Activated naive CD4-positive, alpha-beta T cell treated with anti-CD3 and anti-CD28 coated beads, Interleukin-2, amount 10 ng/mL, durations not matched to agents 7 days and 5 days (primary cell): ENCODE results near the gene PCSK6.

Experiments
- CTCF ChIA-PET: fragments of 350-600 bp; sonication (Branson Sonifier 250); formaldehyde crosslinking; loops from one replicate; lab custom pipeline; 2021; ENCODE audit warnings: antibody characterized with exemption; lab: Charles Lee
- DNase-seq: peaks from one replicate; pipeline ENCODE4 v3.0.0-alpha.2; 2020
- H3K27ac Mint-ChIP-seq: one replicate; pipeline ENCODE4 v1.8.0; 2021; ENCODE audit warnings: mild to moderate bottlenecking, moderate library complexity, mixed read lengths
- H3K27me3 Mint-ChIP-seq: one replicate; pipeline ENCODE4 v1.8.0; 2021; ENCODE audit warnings: mild to moderate bottlenecking, mixed read lengths
- H3K36me3 Mint-ChIP-seq: one replicate; pipeline ENCODE4 v1.8.0; 2021; ENCODE audit warnings: mixed read lengths
- H3K4me1 Mint-ChIP-seq: one replicate; pipeline ENCODE4 v1.8.0; 2021; ENCODE audit warnings: mixed read lengths
- H3K4me3 Mint-ChIP-seq: one replicate; pipeline ENCODE4 v1.8.0; 2021; ENCODE audit warnings: mild to moderate bottlenecking, moderate library complexity, mixed read lengths
- H3K9me3 Mint-ChIP-seq: one replicate; pipeline ENCODE4 v1.8.0; 2021; ENCODE audit warnings: mixed read lengths

Gene PCSK6

GRCh38 chr15:101528917-101529299 is 39.4 kb upstream of the PCSK6 start:
- H3K36me3 Mint-ChIP-seq: no peaks in the 10 kb centered on the region
- CTCF ChIA-PET: no interaction called here
- peaks cover 12% of the 10 kb centered on the region for H3K27me3 Mint-ChIP-seq
- DNase-seq: no peak
- no peaks in the 10 kb centered on the region for H3K9me3 Mint-ChIP-seq
- H3K4me3 Mint-ChIP-seq: no peak overlapping the region
- H3K4me1 Mint-ChIP-seq: no peaks in the 10 kb centered on the region
- H3K27ac Mint-ChIP-seq: no peak overlapping the region

GRCh38 chr15:101528108-101528916 is 38.8 kb upstream of the PCSK6 start:
- H3K27me3 Mint-ChIP-seq: peaks cover 12% of the 10 kb centered on the region
- no peaks in the 10 kb centered on the region for H3K4me1 Mint-ChIP-seq
- no peak overlapping the region for H3K4me3 Mint-ChIP-seq
- CTCF ChIA-PET: no interaction called here
- no peak overlapping the region for H3K27ac Mint-ChIP-seq
- no peak for DNase-seq
- no peaks in the 10 kb centered on the region for H3K9me3 Mint-ChIP-seq
- no peaks in the 10 kb centered on the region for H3K36me3 Mint-ChIP-seq

DNA sequence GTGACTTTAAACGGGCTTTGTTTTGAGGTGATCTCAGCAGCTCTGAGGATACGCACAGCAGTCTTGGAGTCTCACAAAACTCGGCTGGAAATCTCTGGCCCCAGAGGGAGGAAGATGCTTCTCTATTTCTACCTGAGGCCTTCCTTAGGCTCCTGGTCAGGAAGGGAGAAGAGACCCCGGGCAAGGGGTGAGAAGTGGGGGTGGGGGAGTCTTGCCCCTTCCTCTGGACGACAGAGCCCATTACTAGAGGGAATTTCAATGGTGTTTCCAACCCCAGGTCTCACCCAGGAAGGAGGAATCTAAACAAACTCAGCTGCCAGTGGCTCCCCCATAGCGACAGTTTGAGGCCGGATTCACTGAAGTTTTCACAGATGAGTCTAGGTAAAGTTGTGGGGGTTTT is 37.4 kb upstream of the PCSK6 start:
- DNase-seq: no peak
- CTCF ChIA-PET: no interaction called here
- Mint-ChIP-seq H3K9me3 (no peaks in the 10 kb centered on the region), H3K27ac (no peak overlapping the region), H3K27me3 (peaks cover 15% of the 10 kb centered on the region), H3K4me1 (no peaks in the 10 kb centered on the region), H3K36me3 (no peaks in the 10 kb centered on the region), H3K4me3 (no peak overlapping the region)

GRCh38 chr15:101526442-101526841 is 36.9 kb upstream of the PCSK6 start:
- CTCF ChIA-PET: no interaction called here
- H3K27me3 Mint-ChIP-seq: peaks cover 13% of the 10 kb centered on the region

GRCh38 chr15:101526021-101526420 is 36.5 kb upstream of the PCSK6 start:
- Mint-ChIP-seq H3K36me3 (no peaks in the 10 kb centered on the region), H3K27me3 (peaks cover 13% of the 10 kb centered on the region), H3K4me1 (peaks cover 8% of the 10 kb centered on the region), H3K4me3 (no peak overlapping the region), H3K27ac (no peak overlapping the region), H3K9me3 (no peaks in the 10 kb centered on the region)
- no peak for DNase-seq
- CTCF ChIA-PET: interaction anchor here (0.9 kb wide), 1 partner anchor 24 kb away, joined by 4 read pairs; no protein-coding TSS in a partner anchor

More at GRCh38 chr15:101526442-101526841, 36.9 kb upstream of the PCSK6 start:
- Mint-ChIP-seq H3K4me1 (peaks cover 4% of the 10 kb centered on the region), H3K27ac (no peak overlapping the region), H3K4me3 (no peak overlapping the region), H3K36me3 (no peaks in the 10 kb centered on the region), H3K9me3 (no peaks in the 10 kb centered on the region)
- DNase-seq: no peak

GRCh38 chr15:101525087-101525669 is 35.7 kb upstream of the PCSK6 start:
- H3K36me3 Mint-ChIP-seq: no peaks in the 10 kb centered on the region
- H3K4me3 Mint-ChIP-seq: no peak overlapping the region
- CTCF ChIA-PET: interaction anchor here (0.9 kb wide), 1 partner anchor 23 kb away, joined by 4 read pairs; no protein-coding TSS in a partner anchor
- no peaks in the 10 kb centered on the region for H3K9me3 Mint-ChIP-seq
- no peak for DNase-seq
- peaks cover 10% of the 10 kb centered on the region for H3K4me1 Mint-ChIP-seq
- H3K27ac Mint-ChIP-seq: no peak overlapping the region
- H3K27me3 Mint-ChIP-seq: peaks cover 13% of the 10 kb centered on the region

DNA sequence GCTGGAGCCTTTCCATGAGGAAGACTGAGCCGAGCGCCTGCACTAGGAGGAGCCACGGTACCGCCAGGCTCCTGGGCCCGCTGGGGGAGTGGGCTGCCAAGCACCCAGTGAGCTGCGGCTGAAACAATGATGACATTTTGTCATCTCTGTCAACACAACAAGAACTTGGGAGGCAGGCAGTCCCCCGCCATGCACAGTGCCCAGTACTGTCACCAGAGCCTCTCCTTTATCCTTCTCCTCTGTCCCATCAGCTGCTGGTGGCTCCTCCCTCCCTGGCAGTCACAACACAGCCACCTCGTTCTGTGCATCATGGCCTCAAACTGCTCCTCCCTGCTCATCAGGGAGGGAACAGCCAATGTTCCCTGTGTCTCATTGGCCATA is 34.0 kb upstream of the PCSK6 start:
- no peak overlapping the region for H3K27ac Mint-ChIP-seq
- H3K4me1 Mint-ChIP-seq: peaks cover 10% of the 10 kb centered on the region
- CTCF ChIA-PET: no interaction called here
- H3K4me3 Mint-ChIP-seq: no peak overlapping the region
- no peaks in the 10 kb centered on the region for H3K36me3 Mint-ChIP-seq
- H3K27me3 Mint-ChIP-seq: peaks cover 11% of the 10 kb centered on the region
- no peaks in the 10 kb centered on the region for H3K9me3 Mint-ChIP-seq
- DNase-seq: no peak

DNA sequence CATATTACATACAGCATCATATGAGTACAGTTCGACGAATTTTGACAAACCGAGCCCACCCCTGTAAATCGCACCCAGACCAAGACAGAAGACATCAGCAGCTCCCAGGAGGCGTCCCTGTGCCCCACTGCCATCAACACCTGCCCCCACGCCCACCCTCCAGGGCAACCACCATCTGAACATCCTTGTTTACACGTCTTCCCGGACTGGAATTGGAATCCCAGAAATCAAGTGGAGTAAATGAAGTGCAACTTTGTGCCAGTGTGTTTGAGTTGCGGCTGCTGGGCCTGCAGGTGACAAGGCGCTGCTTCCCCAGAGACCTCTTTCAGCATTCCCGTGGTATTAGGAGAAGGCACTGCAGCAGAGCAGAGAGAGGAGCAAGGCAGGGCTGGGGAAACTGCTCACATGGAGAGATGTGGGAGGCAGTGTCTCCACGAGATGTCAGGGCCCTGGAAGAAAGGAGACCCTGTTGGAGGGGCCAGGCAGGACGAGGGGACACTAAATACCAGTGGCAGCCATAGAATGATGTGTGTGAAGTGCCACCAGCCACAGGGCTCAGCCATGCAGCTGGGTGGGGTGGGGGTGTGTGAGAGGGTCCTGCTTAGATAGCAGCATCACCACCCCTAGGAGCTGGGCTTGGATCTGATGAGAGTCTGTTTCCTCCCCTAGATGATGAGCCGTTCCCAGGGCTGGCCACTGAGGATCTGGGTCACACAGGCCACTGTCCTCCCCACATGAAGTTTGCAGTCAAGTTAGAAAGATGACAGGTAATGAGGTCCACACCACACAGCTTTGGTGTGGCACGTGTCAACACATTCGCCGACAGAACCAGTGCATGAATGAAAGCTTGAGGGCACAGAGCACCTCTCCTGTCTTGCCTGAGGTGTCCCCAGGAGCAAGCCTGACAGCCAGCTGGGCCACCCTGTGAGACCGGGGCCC is 33.4 kb upstream of the PCSK6 start:
- H3K27me3 Mint-ChIP-seq: peaks cover 11% of the 10 kb centered on the region

DNA sequence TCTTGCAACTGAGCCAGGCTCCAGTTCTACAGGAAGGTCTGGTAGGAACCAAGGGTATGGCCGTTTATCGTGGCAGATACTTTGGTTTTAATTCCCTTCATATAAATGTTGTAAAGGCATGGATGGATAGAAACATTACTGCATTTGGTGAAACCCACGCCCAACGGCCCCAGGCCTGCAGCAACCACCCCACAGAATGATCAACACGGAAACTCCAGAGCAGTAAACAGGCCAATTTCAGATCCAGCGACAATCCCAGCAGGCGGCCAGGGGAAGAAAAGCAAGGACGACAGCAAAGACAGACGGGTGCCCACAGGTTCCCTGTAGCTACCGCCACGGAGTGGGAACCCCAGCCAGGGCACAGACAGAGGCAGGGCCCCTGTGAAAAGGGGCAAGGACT is 32.6 kb upstream of the PCSK6 start:
- peaks cover 10% of the 10 kb centered on the region for H3K4me1 Mint-ChIP-seq
- no peak for DNase-seq
- no peaks in the 10 kb centered on the region for H3K36me3 Mint-ChIP-seq
- CTCF ChIA-PET: interaction anchor here (2.4 kb wide), 1 partner anchor 20 kb away, joined by 13 read pairs; no protein-coding TSS in a partner anchor
- H3K27ac Mint-ChIP-seq: no peak overlapping the region
- peaks cover 8% of the 10 kb centered on the region for H3K9me3 Mint-ChIP-seq
- no peak overlapping the region for H3K4me3 Mint-ChIP-seq
- H3K27me3 Mint-ChIP-seq: peaks cover 11% of the 10 kb centered on the region

More for the DNA sequence above, 33.4 kb upstream of the PCSK6 start:
- Mint-ChIP-seq H3K4me1 (peaks cover 10% of the 10 kb centered on the region), H3K4me3 (no peak overlapping the region), H3K27ac (no peak overlapping the region), H3K36me3 (no peaks in the 10 kb centered on the region), H3K9me3 (peaks cover 5% of the 10 kb centered on the region)
- no peak for DNase-seq
- CTCF ChIA-PET: no interaction called here

- Mint-ChIP-seq H3K9me3 (peaks cover 11% of the 10 kb centered on the region), H3K27me3 (peaks cover 11% of the 10 kb centered on the region), H3K4me3 (no peak overlapping the region), H3K27ac (no peak overlapping the region), H3K36me3 (no peaks in the 10 kb centered on the region), H3K4me1 (peaks cover 10% of the 10 kb centered on the region)
- DNase-seq: no peak
- CTCF ChIA-PET: interaction anchor here (2.4 kb wide), 1 partner anchor 20 kb away, joined by 13 read pairs; no protein-coding TSS in a partner anchor
Measured at GRCh38 chr15:101521591-101521990, 32.1 kb upstream of the PCSK6 start.

- peaks cover 11% of the 10 kb centered on the region for H3K27me3 Mint-ChIP-seq
- no peak overlapping the region for H3K27ac Mint-ChIP-seq
- no peak for DNase-seq
- no peak overlapping the region for H3K4me3 Mint-ChIP-seq
- CTCF ChIA-PET: interaction anchor here (2.4 kb wide), 1 partner anchor 19 kb away, joined by 13 read pairs; no protein-coding TSS in a partner anchor
- no peaks in the 10 kb centered on the region for H3K36me3 Mint-ChIP-seq
- peaks cover 10% of the 10 kb centered on the region for H3K4me1 Mint-ChIP-seq
- peaks cover 13% of the 10 kb centered on the region for H3K9me3 Mint-ChIP-seq
Measured at GRCh38 chr15:101521069-101521468, 31.6 kb upstream of the PCSK6 start.

DNA sequence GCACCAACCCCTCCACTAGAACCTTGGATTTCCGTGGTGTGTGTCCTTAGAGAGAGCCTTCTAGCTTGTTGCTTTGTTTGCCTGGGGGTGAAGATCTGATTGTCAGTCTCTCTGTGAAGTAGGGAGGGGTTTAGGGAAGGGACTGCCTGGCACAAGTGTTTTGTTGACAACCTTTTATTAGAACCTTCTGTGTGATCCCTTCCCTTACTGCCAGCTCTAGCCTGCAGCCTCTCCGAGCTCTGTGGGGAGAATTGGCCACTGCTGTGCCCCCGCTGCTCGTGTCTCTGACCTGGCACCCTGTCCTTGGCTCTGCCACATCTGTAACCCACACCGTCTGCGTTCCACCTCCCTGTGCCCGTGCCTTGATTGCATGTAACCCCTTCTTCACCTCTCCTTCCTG is 30.9 kb upstream of the PCSK6 start:
- DNase-seq: no peak
- peaks cover 10% of the 10 kb centered on the region for H3K4me1 Mint-ChIP-seq
- peaks cover 11% of the 10 kb centered on the region for H3K27me3 Mint-ChIP-seq
- H3K4me3 Mint-ChIP-seq: no peak overlapping the region
- H3K9me3 Mint-ChIP-seq: peaks cover 16% of the 10 kb centered on the region
- no peaks in the 10 kb centered on the region for H3K36me3 Mint-ChIP-seq
- CTCF ChIA-PET: interaction anchor here (2.4 kb wide), 1 partner anchor 19 kb away, joined by 13 read pairs; no protein-coding TSS in a partner anchor
- no peak overlapping the region for H3K27ac Mint-ChIP-seq

- peaks cover 18% of the 10 kb centered on the region for H3K9me3 Mint-ChIP-seq
- H3K27me3 Mint-ChIP-seq: peaks cover 4% of the 10 kb centered on the region
- no peak overlapping the region for H3K4me3 Mint-ChIP-seq
- CTCF ChIA-PET: no interaction called here
- peaks cover 10% of the 10 kb centered on the region for H3K4me1 Mint-ChIP-seq
- DNase-seq: no peak
- no peaks in the 10 kb centered on the region for H3K36me3 Mint-ChIP-seq
- H3K27ac Mint-ChIP-seq: no peak overlapping the region
Measured at GRCh38 chr15:101517504-101517903, 28.0 kb upstream of the PCSK6 start.

DNA sequence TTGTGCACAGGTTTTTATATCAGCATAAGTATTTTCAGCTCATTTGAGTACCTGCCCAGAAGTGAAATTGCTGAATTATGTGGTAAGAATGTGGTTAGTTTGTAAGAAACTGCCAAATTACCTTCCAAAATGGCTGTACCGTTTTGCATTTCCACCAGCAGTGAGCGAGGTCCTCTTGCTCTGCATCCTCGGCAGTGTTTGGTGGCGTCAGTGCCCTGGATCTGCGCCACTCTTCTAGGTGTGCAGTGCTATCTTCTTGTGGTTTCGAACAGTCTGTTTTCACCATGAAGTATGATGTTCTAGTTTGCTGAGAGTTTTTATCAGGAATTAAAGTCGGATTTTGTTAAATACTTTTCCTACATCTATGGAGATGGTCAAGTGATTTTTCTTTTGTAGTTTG is 24.8 kb upstream of the PCSK6 start:
- H3K27me3 Mint-ChIP-seq: peaks cover 4% of the 10 kb centered on the region
- CTCF ChIA-PET: no interaction called here

More for the DNA sequence above, 24.8 kb upstream of the PCSK6 start:
- Mint-ChIP-seq H3K36me3 (no peaks in the 10 kb centered on the region), H3K4me3 (no peak overlapping the region), H3K4me1 (no peaks in the 10 kb centered on the region), H3K27ac (no peak overlapping the region), H3K9me3 (peaks cover 18% of the 10 kb centered on the region)
- no peak for DNase-seq
